HG03469 (cell line): ENCODE results near the gene TAGLN3.
A peak's percentile ranks its signal among the peaks of the same experiment; 100 is the strongest.

Experiments used
- ATAC-seq: cut with Tn5 transposase; IDR thresholded peaks from one replicate; pipeline ENCODE4 v1.9.1; 2021; ENCODE audit warnings: mild to moderate bottlenecking, moderate library complexity, moderate number of reproducible peaks; ENCODE audit not compliant: unreplicated experiment

The TAGLN3 gene

GRCh38 chr3:111976254-111976653 is 22.5 kb upstream of the TAGLN3 start:
- no peak for ATAC-seq

GRCh38 chr3:111978583-111979433 is 19.9 kb upstream of the TAGLN3 start, which contains the start of gene ABHD10:
Gene ABHD10 (plus strand): TSS chr3:111979026. CDS start chr3:111979062, 36 bp downstream.
- ATAC-seq: peak; percentile 93

- ATAC-seq: peak; percentile 29
Observed at GRCh38 chr3:111979434-111980038, 19.2 kb upstream of the TAGLN3 start.

GRCh38 chr3:111980716-111981456 is 17.8 kb upstream of the TAGLN3 start:
- no peak for ATAC-seq

- no peak for ATAC-seq
Observed at GRCh38 chr3:111981457-111981763, 17.3 kb upstream of the TAGLN3 start.

GRCh38 chr3:111984636-111985298 is 14.0 kb upstream of the TAGLN3 start:
- no peak for ATAC-seq

- no peak for ATAC-seq
Observed at GRCh38 chr3:111986800-111987199, 11.9 kb upstream of the TAGLN3 start.

- ATAC-seq: peak; percentile 84
Observed at GRCh38 chr3:111989061-111989678, 9.6 kb upstream of the TAGLN3 start.

- ATAC-seq: no peak
Observed at GRCh38 chr3:111993038-111993437, 5.7 kb upstream of the TAGLN3 start.

GRCh38 chr3:111999484-112000324 is 982 bp downstream of the TAGLN3 start:
- no peak for ATAC-seq

GRCh38 chr3:112000367-112000771 is 1.6 kb downstream of the TAGLN3 start:
- no peak for ATAC-seq

- ATAC-seq: no peak
Observed at GRCh38 chr3:112000966-112001365, 2.2 kb downstream of the TAGLN3 start.

GRCh38 chr3:112001526-112001925 is 2.8 kb downstream of the TAGLN3 start:
- no peak for ATAC-seq

- ATAC-seq: no peak
Observed at GRCh38 chr3:112002096-112002971, 3.6 kb downstream of the TAGLN3 start.

- ATAC-seq: no peak
Observed at GRCh38 chr3:112003321-112004080, 4.8 kb downstream of the TAGLN3 start.

GRCh38 chr3:112004187-112004586 is 5.5 kb downstream of the TAGLN3 start:
- ATAC-seq: no peak

- ATAC-seq: no peak
Observed at GRCh38 chr3:112004669-112005068, 5.9 kb downstream of the TAGLN3 start.

- no peak for ATAC-seq
Observed at GRCh38 chr3:112005091-112005672, 6.5 kb downstream of the TAGLN3 start.
